ENCODE data around the gene PLA2G3. TPM values are rescaled to one million over a fixed set of nuclear protein-coding genes. Genes with fewer than 3 reads are reported as not detected.

PLA2G3 gene
- total RNA-seq, 1 experiment from 2014 or later, result not detected

DNA sequence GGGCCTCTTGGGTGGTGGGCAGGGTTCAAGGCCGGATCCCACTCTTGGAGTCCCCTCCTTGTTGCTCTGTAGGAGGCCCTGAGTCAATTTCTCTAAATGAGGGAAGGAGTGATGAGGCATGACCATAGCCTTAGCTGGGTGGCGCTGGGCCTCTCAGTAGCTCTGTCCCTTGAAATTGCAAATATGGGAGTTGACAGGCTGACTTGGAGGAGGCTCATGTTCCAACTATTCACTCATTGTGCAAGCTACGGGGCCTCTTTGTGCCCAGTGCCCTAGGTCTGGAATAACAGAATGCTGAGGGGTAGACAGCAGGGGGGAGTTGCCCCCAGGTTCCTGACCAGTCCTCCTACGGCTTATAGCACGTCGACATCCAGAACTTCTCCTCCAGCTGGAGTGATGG lies 40.9 kb downstream of the PLA2G3 start:
- no peak for TF ChIP-seq SRF (IDR thresholded peaks at IDR 0.05; ENCODE audit: low read depth)
- no peak for TF ChIP-seq TCF7L2 (IDR thresholded peaks at IDR 0.05; ENCODE audit: borderline replicate concordance, extremely low read depth, insufficient read depth, insufficient read length)
- no peak for TF ChIP-seq CEBPB (IDR thresholded peaks at IDR 0.05; ENCODE audit: low read depth)
- no peak for TF ChIP-seq POLR2A (IDR thresholded peaks at IDR 0.05; ENCODE audit: borderline replicate concordance, extremely low read depth, insufficient read depth, insufficient read length)
- TF ChIP-seq CTCF (IDR thresholded peaks at IDR 0.05 in 2 of 3, conservative IDR thresholded peaks at IDR 0.05 in 1 of 3; ENCODE audit: borderline replicate concordance in 1 of 3, insufficient read depth in 1 of 3, low read depth in 2 of 3, low read length in 2 of 3), result no peak
- TF ChIP-seq SP1 (IDR thresholded peaks at IDR 0.05; ENCODE audit: low read depth), result no peak
- no peak for TF ChIP-seq EZH2phosphoT487 (IDR thresholded peaks at IDR 0.05; ENCODE audit: borderline replicate concordance)
- TF ChIP-seq RAD21 (IDR thresholded peaks at IDR 0.05; ENCODE audit: low read depth), result no peak
- no peak for TF ChIP-seq EZH2 (IDR thresholded peaks at IDR 0.05)
- no peak for TF ChIP-seq POLR2AphosphoS5 (IDR thresholded peaks at IDR 0.05; ENCODE audit: low read depth, low read length)
- no peak for TF ChIP-seq EGR1 (IDR thresholded peaks at IDR 0.05; ENCODE audit: low read depth)
- no peak for TF ChIP-seq SIN3A (IDR thresholded peaks at IDR 0.05; ENCODE audit: low read depth)
- no peak for TF ChIP-seq ZFX (IDR thresholded peaks at IDR 0.05)
- no peak for TF ChIP-seq ATF3 (IDR thresholded peaks at IDR 0.05)
- no peak for TF ChIP-seq JUND (IDR thresholded peaks at IDR 0.05)
- no peak overlapping the region for H3K4me2 ChIP-seq (ENCODE audit: low read length)
- peaks cover 27 to 50% of the 10 kb centered on the region in 2 experiments for H3K36me3 ChIP-seq (ENCODE audit: control insufficient read depth in 1 of 2, insufficient read depth in 2 of 2, low read length in 2 of 2)
- H3K9me2 ChIP-seq (ENCODE audit: insufficient read depth), result no peaks in the 10 kb centered on the region
- ChIA-PET POLR2A (interaction anchor here (1.4 kb wide), 1 partner anchor 8 kb away, joined by 4 read pairs; the partner anchor contains the start of gene SELENOM), RAD21 (ENCODE audit: low non-redundant PET in 1 of 2, low total read pairs in 2 of 2, uncharacterized antibody in 2 of 2, unreplicated experiment in 2 of 2) (no interaction called here), CTCF (interaction anchor here (1.0 kb wide), 1 partner anchor 8 kb away, joined by 4 read pairs; the partner anchor contains the start of gene SELENOM)
- intact Hi-C loops (cut with micrococcal nuclease), result no loop called here
- no peak overlapping the region for H3K9ac ChIP-seq (ENCODE audit: low read length)
- DNase-seq (ENCODE audit: low read depth, low spot score) (no peak), ATAC-seq (no peak)
- no peak overlapping the region for H3K4me3 ChIP-seq (replicated peaks in 1 of 2; ENCODE audit: low read depth in 1 of 2, low read length in 2 of 2)
- H3K27me3 ChIP-seq (ENCODE audit: insufficient read depth, low read length), result no peaks in the 10 kb centered on the region
- H4K20me1 ChIP-seq (ENCODE audit: insufficient read depth), result no peaks in the 10 kb centered on the region
- no peak overlapping the region for H2AFZ ChIP-seq (ENCODE audit: low read depth, low read length, poor library complexity, severe bottlenecking)
- no peaks in the 10 kb centered on the region for H3K79me2 ChIP-seq (ENCODE audit: insufficient read depth, low read length)
- no peaks in the 10 kb centered on the region for H3K9me3 ChIP-seq (ENCODE audit: control insufficient read depth in 1 of 2, insufficient read depth in 1 of 2, low read depth in 1 of 2, low read length in 2 of 2)
- H3K4me1 ChIP-seq (ENCODE audit: control insufficient read depth in 1 of 2, insufficient read depth in 2 of 2, low read length in 2 of 2), result peaks cover 0 to 15% of the 10 kb centered on the region in 2 experiments; a peak in 2 of 4 replicates
- no TSS peak for BruUV-seq (replicated peaks)
- H3K27ac ChIP-seq (ENCODE audit: low read depth, low read length), result no peak overlapping the region

Data from HCT116 (cell line).